HepG2 (cell line): ENCODE measurements around the gene HKDC1. TPM values are rescaled to one million over a fixed set of nuclear protein-coding genes. Genes with fewer than 3 reads are reported as not detected.

Experiments used
- ATAC-seq: fragments of 200-7000 bp; cut with Tn5 transposase; 3 replicates; pipeline ENCODE4 v1.9.1; 2020; ENCODE audit warnings: mild to moderate bottlenecking, moderate library complexity
- BruUV-seq: library from RNA; stranded (reverse); fragments of 400-500 nt; replicated peaks from 2 replicates; lab custom pipeline; 2021; lab: Mats Ljungman, UMichigan
- CTCF ChIA-PET: fragments of 300-600 bp; formaldehyde crosslinking; extraction: SDS; loops from one replicate; lab custom pipeline; 2021; ENCODE audit warnings: low total read pairs, inconsistent platforms, low intra/inter-chr PET ratio; lab: Yijun Ruan, JAX
- POLR2A ChIA-PET: fragments of 350-600 bp; sonication (Branson Sonifier 250); formaldehyde crosslinking; loops from one replicate; lab custom pipeline; 2020; ENCODE audit warnings: antibody characterized with exemption, inconsistent platforms; lab: Yijun Ruan, JAX
- DNase-seq: peaks from one replicate; pipeline ENCODE4 v3.0.0-alpha.2; 2015; ENCODE audit warnings: low spot score
- FAIRE-seq: peaks from 3 replicates; lab custom pipeline; 2011; peaks lifted over from hg19 to GRCh38; lab: Jason Lieb, UNC
- H2AFZ ChIP-seq: one replicate; pipeline ENCODE4 v1.6.1; 2011; ENCODE audit warnings: low read length, inconsistent platforms
- H3K27ac ChIP-seq: fragments of 300-600 bp; 3 replicates; pipeline ENCODE4 v1.8.0; 2011; ENCODE audit warnings: mixed run types, mild to moderate bottlenecking, mixed read lengths, low read length, inconsistent platforms; ENCODE audit not compliant: insufficient read depth; ENCODE audit errors: extremely low read length
- H3K27me3 ChIP-seq, 2 experiments: fragments of 200-600 bp in 1 of 2; 2 replicates in 1 of 2; 3 replicates in 1 of 2; pipeline versions ENCODE4 v1.6.0 to v1.8.0; 2011; ENCODE audit warnings: low read length in 2 of 2, mild to moderate bottlenecking in 2 of 2, moderate library complexity in 2 of 2, inconsistent platforms in 1 of 2; ENCODE audit not compliant: insufficient read depth in 2 of 2, control insufficient read depth in 1 of 2
- H3K36me3 ChIP-seq, 2 experiments: fragments of 200-600 bp in 1 of 2; replicated peaks in 1 of 2; 2 replicates in 1 of 2; 3 replicates in 1 of 2; pipeline versions ENCODE4 v1.5.1 to v1.8.0; 2011; ENCODE audit warnings: low read length in 2 of 2, inconsistent platforms in 1 of 2; ENCODE audit not compliant: insufficient read depth in 2 of 2, control insufficient read depth in 1 of 2
- H3K4me1 ChIP-seq: 2 replicates; pipeline ENCODE4 v1.5.1; 2012; ENCODE audit warnings: low read length, inconsistent platforms; ENCODE audit not compliant: insufficient read depth
- H3K4me2 ChIP-seq: 2 replicates; pipeline ENCODE4 v1.6.0; 2011; ENCODE audit warnings: low read depth, low read length, inconsistent platforms
- H3K4me3 ChIP-seq, 3 experiments: fragments of 200-600 bp in 1 of 3; sonication (generic), shearing (Covaris generic) in 1 of 3; replicated peaks in 1 of 3; 2 replicates each; pipeline ENCODE4 v1.5.1; 2011 to 2016; ENCODE audit warnings: low read length in 3 of 3, inconsistent platforms in 2 of 3, low read depth in 2 of 3, mild to moderate bottlenecking in 2 of 3, control low read depth in 1 of 3, mixed read lengths in 1 of 3; ENCODE audit not compliant: insufficient read depth in 1 of 3
- H3K79me2 ChIP-seq: one replicate; pipeline ENCODE4 v1.6.1; 2011; ENCODE audit warnings: low read length, inconsistent platforms; ENCODE audit not compliant: insufficient read depth
- H3K9ac ChIP-seq: 2 replicates; pipeline ENCODE4 v1.6.0; 2011; ENCODE audit warnings: mild to moderate bottlenecking, low read depth, low read length, inconsistent platforms; ENCODE audit not compliant: insufficient read depth
- H3K9me3 ChIP-seq: 2 replicates; pipeline ENCODE4 v1.5.1; 2012; ENCODE audit warnings: mild to moderate bottlenecking, low read length
- H4K20me1 ChIP-seq: 2 replicates; pipeline ENCODE4 v1.6.0; 2011; ENCODE audit warnings: inconsistent platforms, mild to moderate bottlenecking, low read length, moderate library complexity; ENCODE audit not compliant: insufficient read depth
- ATM ChIP-seq: fragments of 450-650 bp; IDR thresholded peaks from 2 replicates; pipeline ENCODE4 v1.7.1; 2017; ENCODE audit warnings: mild to moderate bottlenecking, borderline replicate concordance
- ATRX ChIP-seq: sonication (generic); formaldehyde crosslinking; IDR thresholded peaks from 2 replicates; pipeline ENCODE4 v1.4.0; 2020; ENCODE audit warnings: missing genetic modification reagents, borderline replicate concordance
- CREB1 ChIP-seq, 2 experiments: fragments of 450-650 bp in 1 of 2; IDR thresholded peaks; 2 replicates each; pipeline ENCODE4 v1.6.1; 2016 to 2017; ENCODE audit warnings: control low read depth in 1 of 2, mild to moderate bottlenecking in 1 of 2, missing compliant biosample characterization in 1 of 2, missing genetic modification characterization in 1 of 2
- DNMT3B ChIP-seq: conservative IDR thresholded peaks from 2 replicates; pipeline ENCODE4 v1.6.1; 2016; ENCODE audit warnings: missing biosample characterization, control low read depth
- GATA4 ChIP-seq: sonication (generic); IDR thresholded peaks from 2 replicates; pipeline ENCODE4 v1.6.1; 2016; ENCODE audit warnings: antibody characterized with exemption, low read depth, borderline replicate concordance
- GZF1 ChIP-seq: sonication (generic); formaldehyde crosslinking; IDR thresholded peaks from 2 replicates; pipeline ENCODE4 v1.5.1; 2020; ENCODE audit warnings: mild to moderate bottlenecking, missing genetic modification reagents
- HNRNPUL1 ChIP-seq: fragments of 200-400 bp; formaldehyde crosslinking; IDR thresholded peaks from 2 replicates; pipeline ENCODE4 v1.6.1; 2017; ENCODE audit warnings: low read depth, mild to moderate bottlenecking, low read length, moderate library complexity
- MTF1 ChIP-seq: sonication (generic); formaldehyde crosslinking; IDR thresholded peaks from 2 replicates; pipeline ENCODE4 v1.5.0; 2020; ENCODE audit warnings: missing genetic modification reagents
- PTBP1 ChIP-seq: fragments of 200-400 bp; formaldehyde crosslinking; IDR thresholded peaks from 2 replicates; pipeline ENCODE4 v1.6.1; 2018; ENCODE audit warnings: low read length, low read depth; ENCODE audit not compliant: poor library complexity, severe bottlenecking
- REXO4 ChIP-seq: sonication (generic); formaldehyde crosslinking; IDR thresholded peaks from 2 replicates; pipeline ENCODE4 v1.8.0; 2022; ENCODE audit warnings: missing genetic modification reagents, mild to moderate bottlenecking, borderline replicate concordance
- ZNF205 ChIP-seq: IDR thresholded peaks from 2 replicates; pipeline ENCODE4 v1.6.1; 2018; ENCODE audit warnings: missing biosample characterization, missing genetic modification reagents
- ZNF501 ChIP-seq: sonication (generic); formaldehyde crosslinking; IDR thresholded peaks from 2 replicates; pipeline ENCODE4 v1.5.1; 2020; ENCODE audit warnings: mild to moderate bottlenecking, moderate library complexity, missing genetic modification reagents
- ZNF75D ChIP-seq: sonication (generic); formaldehyde crosslinking; IDR thresholded peaks from 2 replicates; pipeline ENCODE4 v1.8.1; 2023; ENCODE audit warnings: missing genetic modification reagents, mild to moderate bottlenecking, borderline replicate concordance
- ZSCAN9 ChIP-seq: IDR thresholded peaks from 2 replicates; pipeline ENCODE4 v1.6.1; 2016; ENCODE audit warnings: borderline replicate concordance
- WGBS: methylation state at CpG from one replicate; pipeline ENCODE4 v1.1.6; 2017; ENCODE audit warnings: low lambda C conversion rate; 5-methylcytosine and 5-hydroxymethylcytosine counted together
- in situ Hi-C: cut with HindIII; loops from 2 replicates; pipeline ENCODE4 v1.10.0; 2017; ENCODE audit warnings: low pct_unique_long_range_greater_than_20kb; ENCODE audit not compliant: extremely low pct_ligation_motif_present
- intact Hi-C: fragments of 100-400 bp; cut with micrococcal nuclease; formaldehyde crosslinking; loops from one replicate; pipeline ENCODE4 v1.10.0; 2022; ENCODE audit not compliant: unreplicated experiment
- polyA plus RNA-seq, 8 experiments: library from polyadenylated mRNA; depleted of rRNA in 3 of 8; stranded (reverse) in 7 of 8; unstranded in 1 of 8; fragments of >200 nt; fragmentation: Illumina TruSeq in 4 of 8; extraction: Trizol in 4 of 8; gene quantifications; 2 replicates each; pipeline versions ENCODE4 v1.2.1 to v1.2.3, GENCODE V29; 2011 to 2016; ENCODE audit warnings: low read depth in 4 of 8, missing spikeins in 1 of 8, mixed read lengths in 1 of 8; ENCODE audit not compliant: insufficient read depth in 1 of 8
- total RNA-seq, 5 experiments: library from RNA; depleted of rRNA; stranded (reverse); fragments of >200 nt; fragmentation: Illumina TruSeq; extraction: Trizol; gene quantifications; 2 replicates each; pipeline ENCODE4 v1.2.3, GENCODE V29; 2016; ENCODE audit warnings: low read depth in 1 of 5
- TF ChIP-seq, protein P1 (sequence below): fragments of 450-650 bp; IDR thresholded peaks from 2 replicates; pipeline ENCODE4 v1.6.1; 2017
- TF ChIP-seq, protein P2 (sequence below): sonication (generic); formaldehyde crosslinking; IDR thresholded peaks from 2 replicates; pipeline ENCODE4 v1.4.0; 2020; ENCODE audit warnings: low read depth, mild to moderate bottlenecking, missing genetic modification reagents
- TF ChIP-seq, protein P3 (sequence below): sonication (generic); formaldehyde crosslinking; conservative IDR thresholded peaks from 2 replicates; pipeline ENCODE4 v1.4.0; 2020; ENCODE audit warnings: missing genetic modification reagents
- TF ChIP-seq, protein P4 (sequence below): sonication (generic); formaldehyde crosslinking; IDR thresholded peaks from 2 replicates; pipeline ENCODE4 v1.4.0; 2020; ENCODE audit warnings: missing genetic modification reagents
- TF ChIP-seq, protein P5 (sequence below): sonication (generic); formaldehyde crosslinking; conservative IDR thresholded peaks from 2 replicates; pipeline ENCODE4 v1.4.0; 2020; ENCODE audit warnings: missing genetic modification reagents

HKDC1 gene
- total and polyA plus RNA-seq, 2 of the 13 experiments (the other 11 are each of a cell fraction or from before 2014, with no cell fraction given): 8.1 to 12.4 TPM

DNA sequence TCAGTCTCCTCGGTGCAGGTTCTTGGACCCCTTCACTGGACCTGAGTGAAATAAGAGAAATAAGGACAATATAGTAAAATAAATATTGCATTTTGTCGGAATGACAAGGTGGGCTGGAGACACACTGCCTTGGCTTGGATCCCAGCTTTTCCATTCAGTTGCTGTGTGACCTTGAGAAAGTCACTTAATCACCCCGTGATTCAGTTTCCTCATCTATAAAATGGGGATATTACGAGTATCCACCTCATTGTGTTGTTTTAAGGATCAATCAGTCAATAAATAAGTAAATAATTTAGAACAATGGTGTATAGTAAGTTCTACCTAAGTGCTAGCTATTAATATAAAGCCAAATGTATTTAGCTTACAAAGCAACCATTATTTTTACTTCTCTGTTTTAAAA lies 87.3 kb downstream of the HKDC1 start:
- 5% methylated on average over 4 of the region's 4 CpGs for WGBS
- in situ Hi-C loops (no loop called here), intact Hi-C loops (no loop called here)
- no peak overlapping the region for H3K9ac ChIP-seq
- H2AFZ ChIP-seq: no peak overlapping the region
- CTCF ChIA-PET: no interaction called here
- DNase-seq (no peak), FAIRE-seq (no peak), ATAC-seq (no peak)
- no peaks in the 10 kb centered on the region for H4K20me1 ChIP-seq
- H3K9me3 ChIP-seq: no peaks in the 10 kb centered on the region
- 0 out of 2 replicates have a peak, but pooled peaks cover 7% of the 10 kb centered on the region for H3K4me1 ChIP-seq
- H3K36me3 ChIP-seq: no peaks in the 10 kb centered on the region
- no peak overlapping the region for H3K4me2 ChIP-seq
- POLR2A ChIA-PET: no interaction called here
- H3K79me2 ChIP-seq: no peaks in the 10 kb centered on the region
- H3K27ac ChIP-seq: no peak overlapping the region
- BruUV-seq: no TSS peak
- no peak overlapping the region for H3K4me3 ChIP-seq
- peaks cover 2 to 37% of the 10 kb centered on the region in 2 experiments for H3K27me3 ChIP-seq
- TF ChIP-seq REXO4: no peak
- TF ChIP-seq ZSCAN9 (CRISPR knock-in tag): no peak
- no peak for TF ChIP-seq ATRX
- no peak for TF ChIP-seq GATA4
- TF ChIP-seq, protein P1, sequence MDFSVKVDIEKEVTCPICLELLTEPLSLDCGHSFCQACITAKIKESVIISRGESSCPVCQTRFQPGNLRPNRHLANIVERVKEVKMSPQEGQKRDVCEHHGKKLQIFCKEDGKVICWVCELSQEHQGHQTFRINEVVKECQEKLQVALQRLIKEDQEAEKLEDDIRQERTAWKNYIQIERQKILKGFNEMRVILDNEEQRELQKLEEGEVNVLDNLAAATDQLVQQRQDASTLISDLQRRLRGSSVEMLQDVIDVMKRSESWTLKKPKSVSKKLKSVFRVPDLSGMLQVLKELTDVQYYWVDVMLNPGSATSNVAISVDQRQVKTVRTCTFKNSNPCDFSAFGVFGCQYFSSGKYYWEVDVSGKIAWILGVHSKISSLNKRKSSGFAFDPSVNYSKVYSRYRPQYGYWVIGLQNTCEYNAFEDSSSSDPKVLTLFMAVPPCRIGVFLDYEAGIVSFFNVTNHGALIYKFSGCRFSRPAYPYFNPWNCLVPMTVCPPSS: no peak
- no peak for TF ChIP-seq DNMT3B (CRISPR knock-in tag)
- no peak for TF ChIP-seq GZF1 (CRISPR knock-in tag)
- TF ChIP-seq HNRNPUL1: no peak
- no peak for TF ChIP-seq ATM
- TF ChIP-seq CREB1 (IDR thresholded peaks at IDR 0.05): no peak
- no peak for TF ChIP-seq CREB1 (CRISPR knock-in tag; IDR thresholded peaks at IDR 0.05)
- TF ChIP-seq, protein P2, sequence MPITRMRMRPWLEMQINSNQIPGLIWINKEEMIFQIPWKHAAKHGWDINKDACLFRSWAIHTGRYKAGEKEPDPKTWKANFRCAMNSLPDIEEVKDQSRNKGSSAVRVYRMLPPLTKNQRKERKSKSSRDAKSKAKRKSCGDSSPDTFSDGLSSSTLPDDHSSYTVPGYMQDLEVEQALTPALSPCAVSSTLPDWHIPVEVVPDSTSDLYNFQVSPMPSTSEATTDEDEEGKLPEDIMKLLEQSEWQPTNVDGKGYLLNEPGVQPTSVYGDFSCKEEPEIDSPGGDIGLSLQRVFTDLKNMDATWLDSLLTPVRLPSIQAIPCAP: no peak
- TF ChIP-seq MTF1 (CRISPR knock-in tag): no peak
- no peak for TF ChIP-seq ZNF205 (CRISPR knock-in tag)
- no peak for TF ChIP-seq PTBP1
- TF ChIP-seq, protein P3, sequence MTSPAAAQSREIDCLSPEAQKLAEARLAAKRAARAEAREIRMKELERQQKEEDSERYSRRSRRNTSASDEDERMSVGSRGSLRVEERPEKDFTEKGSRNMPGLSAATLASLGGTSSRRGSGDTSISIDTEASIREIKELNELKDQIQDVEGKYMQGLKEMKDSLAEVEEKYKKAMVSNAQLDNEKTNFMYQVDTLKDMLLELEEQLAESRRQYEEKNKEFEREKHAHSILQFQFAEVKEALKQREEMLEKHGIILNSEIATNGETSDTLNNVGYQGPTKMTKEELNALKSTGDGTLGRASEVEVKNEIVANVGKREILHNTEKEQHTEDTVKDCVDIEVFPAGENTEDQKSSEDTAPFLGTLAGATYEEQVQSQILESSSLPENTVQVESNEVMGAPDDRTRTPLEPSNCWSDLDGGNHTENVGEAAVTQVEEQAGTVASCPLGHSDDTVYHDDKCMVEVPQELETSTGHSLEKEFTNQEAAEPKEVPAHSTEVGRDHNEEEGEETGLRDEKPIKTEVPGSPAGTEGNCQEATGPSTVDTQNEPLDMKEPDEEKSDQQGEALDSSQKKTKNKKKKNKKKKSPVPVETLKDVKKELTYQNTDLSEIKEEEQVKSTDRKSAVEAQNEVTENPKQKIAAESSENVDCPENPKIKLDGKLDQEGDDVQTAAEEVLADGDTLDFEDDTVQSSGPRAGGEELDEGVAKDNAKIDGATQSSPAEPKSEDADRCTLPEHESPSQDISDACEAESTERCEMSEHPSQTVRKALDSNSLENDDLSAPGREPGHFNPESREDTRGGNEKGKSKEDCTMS (CRISPR knock-in tag): no peak
- no peak for TF ChIP-seq ZNF501 (CRISPR knock-in tag)
- TF ChIP-seq, protein P4, sequence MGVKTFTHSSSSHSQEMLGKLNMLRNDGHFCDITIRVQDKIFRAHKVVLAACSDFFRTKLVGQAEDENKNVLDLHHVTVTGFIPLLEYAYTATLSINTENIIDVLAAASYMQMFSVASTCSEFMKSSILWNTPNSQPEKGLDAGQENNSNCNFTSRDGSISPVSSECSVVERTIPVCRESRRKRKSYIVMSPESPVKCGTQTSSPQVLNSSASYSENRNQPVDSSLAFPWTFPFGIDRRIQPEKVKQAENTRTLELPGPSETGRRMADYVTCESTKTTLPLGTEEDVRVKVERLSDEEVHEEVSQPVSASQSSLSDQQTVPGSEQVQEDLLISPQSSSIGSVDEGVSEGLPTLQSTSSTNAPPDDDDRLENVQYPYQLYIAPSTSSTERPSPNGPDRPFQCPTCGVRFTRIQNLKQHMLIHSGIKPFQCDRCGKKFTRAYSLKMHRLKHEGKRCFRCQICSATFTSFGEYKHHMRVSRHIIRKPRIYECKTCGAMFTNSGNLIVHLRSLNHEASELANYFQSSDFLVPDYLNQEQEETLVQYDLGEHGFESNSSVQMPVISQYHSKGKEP (CRISPR knock-in tag): no peak
- TF ChIP-seq, protein P5, sequence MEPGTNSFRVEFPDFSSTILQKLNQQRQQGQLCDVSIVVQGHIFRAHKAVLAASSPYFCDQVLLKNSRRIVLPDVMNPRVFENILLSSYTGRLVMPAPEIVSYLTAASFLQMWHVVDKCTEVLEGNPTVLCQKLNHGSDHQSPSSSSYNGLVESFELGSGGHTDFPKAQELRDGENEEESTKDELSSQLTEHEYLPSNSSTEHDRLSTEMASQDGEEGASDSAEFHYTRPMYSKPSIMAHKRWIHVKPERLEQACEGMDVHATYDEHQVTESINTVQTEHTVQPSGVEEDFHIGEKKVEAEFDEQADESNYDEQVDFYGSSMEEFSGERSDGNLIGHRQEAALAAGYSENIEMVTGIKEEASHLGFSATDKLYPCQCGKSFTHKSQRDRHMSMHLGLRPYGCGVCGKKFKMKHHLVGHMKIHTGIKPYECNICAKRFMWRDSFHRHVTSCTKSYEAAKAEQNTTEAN (CRISPR knock-in tag): no peak
- no peak for TF ChIP-seq ZNF75D (CRISPR knock-in tag)
